GM19193 (cell line): Measurements from ENCODE around the gene KRT80.

Source experiments
- POLR2A ChIP-seq: IDR thresholded peaks from 4 replicates; pipeline ENCODE4 v1.6.1; 2011; ENCODE audit not compliant: insufficient read depth, insufficient read length; ENCODE audit errors: extremely low read depth

The KRT80 gene

GRCh38 chr12:52198454-52199215, 6.8 kb upstream of the KRT80 start:
- TF ChIP-seq POLR2A: no peak

GRCh38 chr12:52197371-52198231, 5.8 kb upstream of the KRT80 start:
- no peak for TF ChIP-seq POLR2A

GRCh38 chr12:52195065-52195730, 3.4 kb upstream of the KRT80 start:
- no peak for TF ChIP-seq POLR2A

- no peak for TF ChIP-seq POLR2A
Measured at GRCh38 chr12:52193991-52194390, 2.2 kb upstream of the KRT80 start.

GRCh38 chr12:52193532-52193931, 1.7 kb upstream of the KRT80 start:
- TF ChIP-seq POLR2A: no peak

- no peak for TF ChIP-seq POLR2A
Measured at GRCh38 chr12:52190860-52191729, 719 bp downstream of the KRT80 start.

- TF ChIP-seq POLR2A: no peak
Measured at GRCh38 chr12:52189376-52190174, 2.2 kb downstream of the KRT80 start.

- TF ChIP-seq POLR2A: no peak
Measured at GRCh38 chr12:52188658-52189057, 3.2 kb downstream of the KRT80 start.

GRCh38 chr12:52187640-52188039, 4.2 kb downstream of the KRT80 start:
- TF ChIP-seq POLR2A: no peak

- no peak for TF ChIP-seq POLR2A
Measured at GRCh38 chr12:52187206-52187605, 4.6 kb downstream of the KRT80 start.

GRCh38 chr12:52186118-52186840, 5.5 kb downstream of the KRT80 start:
- TF ChIP-seq POLR2A: no peak

GRCh38 chr12:52185400-52185967, 6.3 kb downstream of the KRT80 start:
- no peak for TF ChIP-seq POLR2A

GRCh38 chr12:52184813-52185212, 7.0 kb downstream of the KRT80 start:
- no peak for TF ChIP-seq POLR2A
